Loucy (cell line): ENCODE measurements around the gene TMPRSS11A.

Experiments
- CTCF ChIP-seq: fragments of 200-600 bp; sonication (generic); conservative IDR thresholded peaks from 2 replicates; pipeline ENCODE4 v1.5.1; 2014; ENCODE audit warnings: mild to moderate bottlenecking, antibody characterized with exemption, low read length
- EZH2phosphoT487 ChIP-seq: fragments of 200-600 bp; IDR thresholded peaks from 2 replicates; pipeline ENCODE4 v1.6.1; 2018; ENCODE audit warnings: antibody characterized with exemption, mild to moderate bottlenecking, moderate library complexity, borderline replicate concordance

- no peak for TF ChIP-seq CTCF
- TF ChIP-seq EZH2phosphoT487, result no peak
Measured at GRCh38 chr4:67897686-67898085, 65.6 kb downstream of the TMPRSS11A start.
